Ovary (tissue), 3 donors: ENCODE results near the gene CD79A.

ENCODE experiments used
- EP300 ChIP-seq: sonication (generic); formaldehyde crosslinking; IDR thresholded peaks from one replicate; pipeline ENCODE4 v1.6.1; 2017; ENCODE audit warnings: antibody characterized with exemption
- POLR2A ChIP-seq: fragments of 450-650 bp; IDR thresholded peaks from one replicate; pipeline ENCODE4 v1.6.1; 2017; ENCODE audit warnings: antibody characterized with exemption, mild to moderate bottlenecking, moderate library complexity
- TF ChIP-seq, protein P1 (sequence below), 3 donors: fragments of 450-650 bp in 2 of 3; fragments of 200-600 bp in 1 of 3; IDR thresholded peaks; one replicate each; pipeline versions ENCODE4 v1.5.1 to v1.8.0; 2016 to 2022; ENCODE audit warnings: antibody characterized with exemption in 3 of 3, mild to moderate bottlenecking in 1 of 3
- donor health status: DM: no; HTN: no; CAD: no.

DNA sequence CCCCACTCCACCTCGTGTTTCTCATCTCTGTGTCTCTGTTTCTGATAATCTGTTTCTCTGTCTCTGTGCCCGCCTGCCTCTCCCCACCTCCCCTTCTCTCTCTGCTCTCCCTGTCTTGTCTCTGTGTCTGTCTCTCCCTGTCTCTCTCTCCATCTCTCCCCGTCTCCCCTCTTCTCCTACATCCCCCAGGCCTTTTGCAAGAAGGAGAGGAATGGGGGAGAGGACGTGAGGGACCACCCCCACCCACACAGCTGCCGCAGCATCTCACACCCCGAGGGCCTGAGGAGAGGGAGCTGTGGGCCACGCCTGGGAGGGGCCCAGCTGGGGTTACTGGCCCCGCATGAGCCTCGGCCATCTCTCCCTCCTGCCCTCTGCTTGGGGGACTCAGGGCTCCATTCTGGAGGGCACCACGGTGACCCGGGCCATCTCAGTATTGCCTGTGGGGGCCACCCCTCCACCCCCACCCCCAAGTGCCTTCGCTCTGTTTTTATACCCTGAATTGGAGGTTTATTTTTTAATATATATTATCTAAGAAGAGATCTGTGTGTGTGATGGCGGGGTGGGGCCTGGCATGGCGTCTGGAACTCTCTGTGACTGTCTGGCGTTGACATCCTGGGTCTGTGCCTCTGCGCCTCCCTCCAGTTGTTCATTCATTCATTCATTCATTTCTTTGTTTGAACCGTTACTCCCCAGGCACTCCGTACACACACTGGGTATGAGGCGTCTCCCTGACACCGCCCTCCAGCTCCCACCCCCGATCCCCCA, 30.0 kb downstream of the CD79A start:
- TF ChIP-seq, protein P1, sequence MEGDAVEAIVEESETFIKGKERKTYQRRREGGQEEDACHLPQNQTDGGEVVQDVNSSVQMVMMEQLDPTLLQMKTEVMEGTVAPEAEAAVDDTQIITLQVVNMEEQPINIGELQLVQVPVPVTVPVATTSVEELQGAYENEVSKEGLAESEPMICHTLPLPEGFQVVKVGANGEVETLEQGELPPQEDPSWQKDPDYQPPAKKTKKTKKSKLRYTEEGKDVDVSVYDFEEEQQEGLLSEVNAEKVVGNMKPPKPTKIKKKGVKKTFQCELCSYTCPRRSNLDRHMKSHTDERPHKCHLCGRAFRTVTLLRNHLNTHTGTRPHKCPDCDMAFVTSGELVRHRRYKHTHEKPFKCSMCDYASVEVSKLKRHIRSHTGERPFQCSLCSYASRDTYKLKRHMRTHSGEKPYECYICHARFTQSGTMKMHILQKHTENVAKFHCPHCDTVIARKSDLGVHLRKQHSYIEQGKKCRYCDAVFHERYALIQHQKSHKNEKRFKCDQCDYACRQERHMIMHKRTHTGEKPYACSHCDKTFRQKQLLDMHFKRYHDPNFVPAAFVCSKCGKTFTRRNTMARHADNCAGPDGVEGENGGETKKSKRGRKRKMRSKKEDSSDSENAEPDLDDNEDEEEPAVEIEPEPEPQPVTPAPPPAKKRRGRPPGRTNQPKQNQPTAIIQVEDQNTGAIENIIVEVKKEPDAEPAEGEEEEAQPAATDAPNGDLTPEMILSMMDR (IDR thresholded peaks at IDR 0.05) = no peak
- no peak for TF ChIP-seq EP300
- TF ChIP-seq POLR2A = no peak
